Type B pancreatic cell (in vitro differentiated cells): ENCODE data around the gene NPAT. TPM values are rescaled to one million over a fixed set of nuclear protein-coding genes. Genes with fewer than 3 reads are reported as not detected.

Experiments
- DNase-seq: peaks from one replicate; pipeline ENCODE4 v3.0.0; 2021; ENCODE audit warnings: mixed read lengths; ENCODE audit not compliant: unreplicated experiment; ENCODE audit errors: extremely low spot score
- H3K27ac Mint-ChIP-seq: 2 replicates; pipeline ENCODE4 v1.8.0; 2021; ENCODE audit warnings: mild to moderate bottlenecking, mixed read lengths
- H3K27me3 Mint-ChIP-seq: 2 replicates; pipeline ENCODE4 v1.8.0; 2021; ENCODE audit warnings: mixed read lengths
- H3K36me3 Mint-ChIP-seq: 2 replicates; pipeline ENCODE4 v1.8.0; 2021; ENCODE audit warnings: mixed read lengths
- H3K4me1 Mint-ChIP-seq: one replicate; pipeline ENCODE4 v1.8.0; 2021; ENCODE audit warnings: mixed read lengths; ENCODE audit not compliant: unreplicated experiment
- H3K4me3 Mint-ChIP-seq: 2 replicates; pipeline ENCODE4 v1.8.0; 2021; ENCODE audit warnings: mild to moderate bottlenecking, mixed read lengths
- H3K9me3 Mint-ChIP-seq: 2 replicates; pipeline ENCODE4 v1.8.0; 2021; ENCODE audit warnings: mixed read lengths
- CTCF ChIP-seq: fragments of 200-600 bp; sonication (generic); conservative IDR thresholded peaks from 2 replicates; pipeline ENCODE4 v1.5.0; 2021; ENCODE audit warnings: antibody characterized with exemption, mild to moderate bottlenecking
- long read RNA-seq: library from polyadenylated mRNA; unstranded; transcript quantifications from one replicate; pipeline ENCODE4 v2.0.0, GENCODE V29; 2020
- total RNA-seq: library from RNA; stranded (reverse); gene quantifications from 2 replicates; pipeline ENCODE4 v1.2.1, GENCODE V29; 2021; ENCODE audit warnings: low replicate concordance

NPAT gene
- 14.0 and 17.8 TPM in 2 replicates for total RNA-seq
- long read RNA-seq, partial matches to known transcripts: 11 of 13 reads
- long read RNA-seq, other reads (novel, unspliced or antisense): 2 of 13 reads

GRCh38 chr11:108222574-108223347 is at the start of gene NPAT, which contains the start of gene ATM:
NPAT (minus strand) TSS chr11:108222638; CDS start chr11:108222536, 102 bp downstream.
ATM (plus strand) TSS chr11:108223067; CDS start chr11:108227625, 4,558 bp downstream.
- peak; percentile 71 for TF ChIP-seq CTCF
- H3K4me3 Mint-ChIP-seq: no peak within 1 kb of the TSS
- H3K36me3 Mint-ChIP-seq: peaks cover 4% of the 10 kb centered on the region
- peak; percentile 99 for DNase-seq
- no peaks in the 10 kb centered on the region for H3K9me3 Mint-ChIP-seq
- no peaks in the 10 kb centered on the region for H3K27me3 Mint-ChIP-seq
- no peak within 1 kb of the TSS for H3K27ac Mint-ChIP-seq
- H3K4me1 Mint-ChIP-seq: peaks cover 29% of the 10 kb centered on the region

- Mint-ChIP-seq H3K4me1 (no peaks in the 10 kb centered on the region), H3K9me3 (peaks cover 3% of the 10 kb centered on the region), H3K4me3 (no peak overlapping the region), H3K27ac (no peak overlapping the region), H3K36me3 (peaks cover 29% of the 10 kb centered on the region), H3K27me3 (no peaks in the 10 kb centered on the region)
- DNase-seq: no peak
- TF ChIP-seq CTCF: no peak
These were observed 47.1 kb upstream of the NPAT start for GRCh38 chr11:108269583-108269982.

GRCh38 chr11:108253176-108253575 is 30.7 kb upstream of the NPAT start:
- no peaks in the 10 kb centered on the region for H3K9me3 Mint-ChIP-seq
- H3K4me3 Mint-ChIP-seq: no peak overlapping the region
- peaks cover 33% of the 10 kb centered on the region for H3K36me3 Mint-ChIP-seq

GRCh38 chr11:108246885-108247284 is 24.4 kb upstream of the NPAT start:
- Mint-ChIP-seq H3K27me3 (no peaks in the 10 kb centered on the region), H3K27ac (no peak overlapping the region), H3K4me1 (no peaks in the 10 kb centered on the region), H3K4me3 (no peak overlapping the region), H3K9me3 (no peaks in the 10 kb centered on the region), H3K36me3 (peaks cover 27% of the 10 kb centered on the region)
- TF ChIP-seq CTCF: no peak
- DNase-seq: no peak

More at GRCh38 chr11:108253176-108253575, 30.7 kb upstream of the NPAT start:
- no peaks in the 10 kb centered on the region for H3K27me3 Mint-ChIP-seq
- no peak overlapping the region for H3K27ac Mint-ChIP-seq
- H3K4me1 Mint-ChIP-seq: no peaks in the 10 kb centered on the region
- no peak for DNase-seq
- TF ChIP-seq CTCF: no peak

- no peak for DNase-seq
- H3K27me3 Mint-ChIP-seq: no peaks in the 10 kb centered on the region
- TF ChIP-seq CTCF: no peak
These were observed 23.9 kb upstream of the NPAT start for GRCh38 chr11:108246308-108246707.

More at GRCh38 chr11:108246308-108246707, 23.9 kb upstream of the NPAT start:
- Mint-ChIP-seq H3K36me3 (peaks cover 27% of the 10 kb centered on the region), H3K9me3 (no peaks in the 10 kb centered on the region), H3K4me1 (no peaks in the 10 kb centered on the region), H3K4me3 (no peak overlapping the region), H3K27ac (no peak overlapping the region)
